Activated CD4-positive, alpha-beta T cell treated with anti-CD3 and anti-CD28 coated beads for 36 hours (primary cell): Measurements from ENCODE around the gene OR51B2. TPM values are rescaled to one million over a fixed set of nuclear protein-coding genes. Genes with fewer than 3 reads are reported as not detected.

Source experiments
- ATAC-seq: fragments of 200-7000 bp; cut with Tn5 transposase; one replicate; pipeline ENCODE4 v1.10.0; 2021; ENCODE audit warnings: mild to moderate bottlenecking, moderate library complexity
- CTCF ChIA-PET: fragments of 350-600 bp; sonication (Branson Sonifier 250); formaldehyde crosslinking; loops from one replicate; lab custom pipeline; 2021; ENCODE audit warnings: antibody characterized with exemption; lab: Charles Lee
- POLR2A ChIA-PET: fragments of 350-600 bp; sonication (Branson Sonifier 250); formaldehyde crosslinking; loops from one replicate; lab custom pipeline; 2021; ENCODE audit warnings: antibody characterized with exemption, inconsistent platforms; lab: Charles Lee
- DNase-seq: peaks from one replicate; pipeline ENCODE4 v3.0.0-alpha.2; 2020
- H3K27ac Mint-ChIP-seq: one replicate; pipeline ENCODE4 v1.8.0; 2021; ENCODE audit warnings: mixed read lengths
- H3K27me3 Mint-ChIP-seq: one replicate; pipeline ENCODE4 v1.8.0; 2021; ENCODE audit warnings: mixed read lengths
- H3K36me3 Mint-ChIP-seq: one replicate; pipeline ENCODE4 v1.8.0; 2021; ENCODE audit warnings: low read depth, mixed read lengths
- H3K4me1 Mint-ChIP-seq: one replicate; pipeline ENCODE4 v1.8.0; 2021; ENCODE audit warnings: mixed read lengths
- H3K4me3 Mint-ChIP-seq: one replicate; pipeline ENCODE4 v1.8.0; 2021; ENCODE audit warnings: mild to moderate bottlenecking, moderate library complexity, mixed read lengths
- H3K9me3 Mint-ChIP-seq: one replicate; pipeline ENCODE4 v1.8.0; 2021; ENCODE audit warnings: low read depth, mixed read lengths
- intact Hi-C, 2 experiments: fragments of 100-400 bp; cut with DNase I in 1 of 2; cut with micrococcal nuclease in 1 of 2; formaldehyde crosslinking; loops; one replicate each; pipeline versions ENCODE4 v1.14.2 to v1.15.1; 2022 to 2024; cut with DNase I, micrococcal nuclease
- total RNA-seq, 2 experiments: library from RNA; stranded (reverse); gene quantifications; one replicate each; pipeline ENCODE4 v1.2.3, GENCODE V29; 2021

The OR51B2 gene
- total RNA-seq, 2 experiments from 2014 or later, result not detected

DNA sequence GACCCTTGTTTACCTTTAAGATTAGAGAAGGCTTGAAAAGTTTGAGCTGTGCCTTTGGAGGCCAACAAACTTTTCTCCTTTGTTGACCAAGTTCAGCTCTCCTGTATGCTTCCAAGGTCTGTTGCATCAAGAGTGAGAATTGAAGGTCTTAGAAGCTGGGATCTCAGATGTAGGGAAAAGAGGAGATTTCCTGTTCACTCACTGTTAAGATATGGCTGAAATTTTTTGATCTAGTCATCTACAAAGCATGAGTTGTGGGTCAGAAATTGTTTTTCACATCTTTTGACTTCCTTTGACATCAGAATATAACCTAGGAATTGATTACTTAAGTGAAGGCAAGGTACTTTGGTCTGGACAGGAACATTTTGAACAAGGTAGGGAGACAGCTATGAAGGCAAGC lies 34.4 kb downstream of the OR51B2 start:
- intact Hi-C loops, result no loop called here
- Mint-ChIP-seq H3K27ac (no peak overlapping the region), H3K4me1 (no peaks in the 10 kb centered on the region), H3K27me3 (no peaks in the 10 kb centered on the region), H3K36me3 (no peaks in the 10 kb centered on the region), H3K9me3 (no peaks in the 10 kb centered on the region), H3K4me3 (no peak overlapping the region)
- CTCF ChIA-PET, result interaction anchor here (0.7 kb wide), 1 partner anchor 92 kb away, joined by 3 read pairs; no protein-coding TSS in a partner anchor
- POLR2A ChIA-PET, result no interaction called here
- DNase-seq, result no peak
- ATAC-seq, result no peak

DNA sequence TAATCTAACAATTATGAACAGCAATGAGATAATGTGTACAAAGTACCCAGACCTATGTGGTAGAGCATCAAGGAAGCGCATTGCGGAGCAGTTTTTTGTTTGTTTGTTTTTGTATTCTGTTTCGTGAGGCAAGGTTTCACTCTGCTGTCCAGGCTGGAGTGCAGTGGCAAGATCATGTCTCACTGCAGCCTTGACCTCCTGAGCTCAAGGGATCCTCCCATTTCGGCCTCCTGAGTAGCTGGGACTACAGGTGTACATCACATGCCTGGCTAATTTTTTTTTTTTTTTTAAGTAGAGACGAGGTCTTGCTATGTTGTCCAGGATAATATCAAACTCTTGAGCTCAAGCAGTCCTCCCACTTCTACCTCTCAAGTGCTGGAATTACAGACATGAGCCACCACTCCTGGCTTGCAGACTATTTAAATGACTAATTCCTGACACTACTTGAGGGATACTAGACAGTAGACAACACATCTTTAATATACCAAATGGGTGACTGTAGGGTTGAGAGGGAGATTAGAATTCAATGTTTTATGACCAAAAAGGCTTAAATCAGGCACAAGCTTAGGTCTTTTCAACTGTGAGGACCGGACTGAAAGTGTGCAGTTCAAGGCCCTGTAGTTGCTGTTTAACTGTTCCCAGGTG lies 35.1 kb downstream of the OR51B2 start:
- intact Hi-C loops, result no loop called here
- no peak overlapping the region for H3K27ac Mint-ChIP-seq
- no peak overlapping the region for H3K4me3 Mint-ChIP-seq
- no peaks in the 10 kb centered on the region for H3K36me3 Mint-ChIP-seq
- H3K27me3 Mint-ChIP-seq, result no peaks in the 10 kb centered on the region
- ChIA-PET POLR2A (no interaction called here), CTCF (interaction anchor here (0.5 kb wide), 1 partner anchor 620 kb away, joined by 4 read pairs; no protein-coding TSS in a partner anchor)
- no peaks in the 10 kb centered on the region for H3K4me1 Mint-ChIP-seq
- H3K9me3 Mint-ChIP-seq, result no peaks in the 10 kb centered on the region
- ATAC-seq (no peak), DNase-seq (no peak)

DNA sequence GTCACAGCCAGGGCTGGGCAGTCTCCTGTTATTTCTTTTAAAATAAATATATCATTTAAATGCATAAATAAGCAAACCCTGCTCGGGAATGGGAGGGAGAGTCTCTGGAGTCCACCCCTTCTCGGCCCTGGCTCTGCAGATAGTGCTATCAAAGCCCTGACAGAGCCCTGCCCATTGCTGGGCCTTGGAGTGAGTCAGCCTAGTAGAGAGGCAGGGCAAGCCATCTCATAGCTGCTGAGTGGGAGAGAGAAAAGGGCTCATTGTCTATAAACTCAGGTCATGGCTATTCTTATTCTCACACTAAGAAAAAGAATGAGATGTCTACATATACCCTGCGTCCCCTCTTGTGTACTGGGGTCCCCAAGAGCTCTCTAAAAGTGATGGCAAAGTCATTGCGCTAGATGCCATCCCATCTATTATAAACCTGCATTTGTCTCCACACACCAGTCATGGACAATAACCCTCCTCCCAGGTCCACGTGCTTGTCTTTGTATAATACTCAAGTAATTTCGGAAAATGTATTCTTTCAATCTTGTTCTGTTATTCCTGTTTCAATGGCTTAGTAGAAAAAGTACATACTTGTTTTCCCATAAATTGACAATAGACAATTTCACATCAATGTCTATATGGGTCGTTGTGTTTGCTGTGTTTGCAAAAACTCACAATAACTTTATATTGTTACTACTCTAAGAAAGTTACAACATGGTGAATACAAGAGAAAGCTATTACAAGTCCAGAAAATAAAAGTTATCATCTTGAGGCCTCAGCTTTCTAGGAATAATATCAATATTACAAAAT lies 35.8 kb downstream of the OR51B2 start:
- Mint-ChIP-seq H3K27me3 (no peaks in the 10 kb centered on the region), H3K27ac (no peak overlapping the region), H3K36me3 (no peaks in the 10 kb centered on the region), H3K4me3 (no peak overlapping the region), H3K9me3 (no peaks in the 10 kb centered on the region), H3K4me1 (no peaks in the 10 kb centered on the region)
- intact Hi-C loops, result no loop called here
- ATAC-seq (no peak), DNase-seq (no peak)
- ChIA-PET CTCF (no interaction called here), POLR2A (no interaction called here)

DNA sequence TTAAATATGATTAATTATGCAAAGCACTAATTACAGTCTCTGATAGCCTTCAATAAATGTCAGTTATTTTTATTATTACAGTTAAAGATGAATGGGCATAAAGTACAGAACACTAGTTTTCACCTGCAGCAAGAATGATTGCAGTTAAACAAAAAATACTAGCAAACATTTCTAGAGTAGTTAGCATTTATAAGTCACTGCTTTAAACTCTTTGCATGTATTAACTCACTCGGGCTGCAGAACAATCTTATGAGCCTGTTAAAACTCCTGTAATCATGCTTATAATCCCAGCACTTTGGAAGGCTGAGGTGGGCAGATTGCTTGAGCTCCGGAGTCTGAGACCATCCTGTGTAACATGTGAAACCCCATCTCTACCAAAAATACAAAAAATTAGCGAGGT lies 37.2 kb downstream of the OR51B2 start:
- H3K9me3 Mint-ChIP-seq, result no peaks in the 10 kb centered on the region
- H3K36me3 Mint-ChIP-seq, result no peaks in the 10 kb centered on the region
- no peak for DNase-seq
- H3K27me3 Mint-ChIP-seq, result no peaks in the 10 kb centered on the region
- intact Hi-C loops, result no loop called here
- ChIA-PET CTCF (no interaction called here), POLR2A (no interaction called here)
- H3K27ac Mint-ChIP-seq, result no peak overlapping the region
- no peak overlapping the region for H3K4me3 Mint-ChIP-seq
- H3K4me1 Mint-ChIP-seq, result no peaks in the 10 kb centered on the region
- ATAC-seq, result no peak

DNA sequence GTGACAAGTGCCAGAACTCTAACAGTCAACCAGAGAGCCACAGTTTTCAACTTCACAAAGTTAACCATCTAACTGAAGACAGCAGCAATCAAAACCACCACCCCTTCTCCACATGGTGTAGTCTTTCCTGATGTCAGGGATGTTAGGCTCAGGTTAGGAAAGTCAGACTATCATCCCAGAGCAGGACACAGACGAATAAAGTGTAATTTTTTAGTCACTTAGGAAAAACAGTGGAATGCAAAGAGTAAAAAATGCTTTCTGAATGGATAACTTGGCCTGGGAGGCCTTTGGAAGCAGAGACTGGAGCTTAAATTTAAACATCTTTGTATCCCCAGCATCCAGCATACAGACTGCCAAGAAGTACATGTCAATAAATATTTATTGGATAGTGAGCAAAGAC lies 37.7 kb downstream of the OR51B2 start:
- Mint-ChIP-seq H3K27ac (no peak overlapping the region), H3K4me1 (no peaks in the 10 kb centered on the region), H3K36me3 (no peaks in the 10 kb centered on the region), H3K4me3 (no peak overlapping the region), H3K9me3 (no peaks in the 10 kb centered on the region), H3K27me3 (no peaks in the 10 kb centered on the region)
- no peak for ATAC-seq
- ChIA-PET CTCF (interaction anchor here (0.6 kb wide), 1 partner anchor 190 kb away, joined by 3 read pairs; no protein-coding TSS in a partner anchor), POLR2A (no interaction called here)
- no peak for DNase-seq
- intact Hi-C loops, result no loop called here

DNA sequence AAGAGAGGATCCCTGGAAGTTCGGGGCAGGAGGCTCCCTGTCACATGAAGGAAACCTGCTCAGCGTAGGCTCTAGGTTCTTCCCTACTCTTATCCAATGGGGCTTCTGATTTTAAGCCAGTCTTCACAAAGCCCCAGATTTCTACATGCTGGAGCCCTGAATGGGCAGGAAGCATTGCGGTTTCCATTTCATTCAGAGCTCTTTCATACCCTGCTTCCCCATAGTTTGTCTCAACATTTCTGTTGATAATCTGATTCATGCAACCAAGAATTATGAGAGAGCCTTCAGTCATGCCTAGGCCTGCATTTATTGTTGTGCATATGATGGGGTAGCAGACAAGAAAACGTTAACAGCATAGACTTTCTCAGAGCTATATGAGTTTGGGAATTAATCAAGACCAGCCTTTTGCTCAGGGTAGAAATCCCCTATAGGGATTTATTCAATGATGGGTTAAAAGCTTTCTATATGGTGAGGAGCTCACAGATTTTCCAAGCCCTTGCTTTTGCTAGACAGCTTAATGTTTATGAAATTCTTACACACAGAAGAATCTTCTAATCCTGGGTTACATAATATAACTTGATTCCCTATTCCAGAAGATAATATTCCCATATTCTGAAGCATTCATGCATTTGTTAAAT lies 38.3 kb downstream of the OR51B2 start:
- H3K27me3 Mint-ChIP-seq, result no peaks in the 10 kb centered on the region
- H3K27ac Mint-ChIP-seq, result no peak overlapping the region
- ChIA-PET CTCF (interaction anchor here (0.6 kb wide), 1 partner anchor 190 kb away, joined by 3 read pairs; no protein-coding TSS in a partner anchor), POLR2A (no interaction called here)
- no peak overlapping the region for H3K4me3 Mint-ChIP-seq
- no peaks in the 10 kb centered on the region for H3K4me1 Mint-ChIP-seq
- H3K36me3 Mint-ChIP-seq, result no peaks in the 10 kb centered on the region
- H3K9me3 Mint-ChIP-seq, result no peaks in the 10 kb centered on the region
- DNase-seq (no peak), ATAC-seq (no peak)
- intact Hi-C loops, result no loop called here

DNA sequence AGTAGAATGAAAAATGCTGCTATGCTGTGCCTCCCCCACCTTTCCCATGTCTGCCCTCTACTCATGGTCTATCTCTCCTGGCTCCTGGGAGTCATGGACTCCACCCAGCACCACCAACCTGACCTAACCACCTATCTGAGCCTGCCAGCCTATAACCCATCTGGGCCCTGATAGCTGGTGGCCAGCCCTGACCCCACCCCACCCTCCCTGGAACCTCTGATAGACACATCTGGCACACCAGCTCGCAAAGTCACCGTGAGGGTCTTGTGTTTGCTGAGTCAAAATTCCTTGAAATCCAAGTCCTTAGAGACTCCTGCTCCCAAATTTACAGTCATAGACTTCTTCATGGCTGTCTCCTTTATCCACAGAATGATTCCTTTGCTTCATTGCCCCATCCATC lies 39.5 kb downstream of the OR51B2 start:
- ChIA-PET CTCF (interaction anchor here (0.7 kb wide), 1 partner anchor 1097 kb away, joined by 3 read pairs; no protein-coding TSS in a partner anchor), POLR2A (no interaction called here)
- intact Hi-C loops, result no loop called here
- ATAC-seq (no peak), DNase-seq (no peak)
- Mint-ChIP-seq H3K27me3 (no peaks in the 10 kb centered on the region), H3K4me3 (no peak overlapping the region), H3K27ac (no peak overlapping the region), H3K36me3 (no peaks in the 10 kb centered on the region), H3K9me3 (no peaks in the 10 kb centered on the region), H3K4me1 (peaks cover 2% of the 10 kb centered on the region)

DNA sequence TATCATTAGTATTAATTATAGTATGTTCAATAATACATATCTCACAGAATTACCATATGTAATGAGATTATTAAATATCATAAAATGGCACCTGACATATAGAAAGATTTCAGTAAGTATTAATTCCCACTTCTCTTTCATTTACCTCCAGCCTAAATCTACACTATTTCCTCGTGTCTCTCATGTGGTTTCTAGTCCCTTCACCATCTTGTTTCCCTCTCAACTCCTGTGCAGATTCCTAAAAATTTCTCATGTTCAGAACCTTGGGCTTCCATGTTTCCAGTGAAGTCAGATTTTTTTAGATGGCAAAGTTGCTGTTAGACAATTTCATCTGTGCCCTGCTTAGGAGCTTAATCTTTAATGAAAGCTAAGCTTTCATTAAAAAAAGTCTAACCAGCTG lies 40.2 kb downstream of the OR51B2 start:
- Mint-ChIP-seq H3K4me1 (peaks cover 2% of the 10 kb centered on the region), H3K27me3 (no peaks in the 10 kb centered on the region), H3K36me3 (no peaks in the 10 kb centered on the region), H3K9me3 (no peaks in the 10 kb centered on the region), H3K27ac (no peak overlapping the region), H3K4me3 (no peak overlapping the region)
- ChIA-PET POLR2A (no interaction called here), CTCF (interaction anchor here (0.7 kb wide), 1 partner anchor 72 kb away, joined by 3 read pairs; no protein-coding TSS in a partner anchor)
- ATAC-seq (no peak), DNase-seq (no peak)
- intact Hi-C loops, result no loop called here

DNA sequence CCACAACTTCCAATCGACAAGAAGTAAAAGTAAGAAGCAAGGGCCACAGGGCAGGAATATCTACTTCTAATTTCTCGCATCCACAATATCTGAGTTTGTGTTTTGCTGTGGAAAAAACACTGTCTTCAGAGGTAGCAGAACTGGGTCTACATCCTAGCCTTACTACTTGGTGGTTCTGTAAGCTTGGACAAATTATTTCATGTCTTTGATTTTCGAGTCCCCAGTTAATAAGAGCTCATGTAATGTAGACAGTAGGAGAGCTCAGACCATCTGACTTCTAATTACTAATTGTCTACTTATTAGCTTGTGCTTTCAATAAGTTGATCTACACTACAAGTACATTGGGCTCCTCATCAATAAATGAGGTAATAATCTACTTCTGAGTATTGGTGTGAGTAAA lies 41.0 kb downstream of the OR51B2 start:
- ATAC-seq (no peak), DNase-seq (no peak)
- H3K27me3 Mint-ChIP-seq, result no peaks in the 10 kb centered on the region
- peaks cover 2% of the 10 kb centered on the region for H3K4me1 Mint-ChIP-seq
- ChIA-PET POLR2A (no interaction called here), CTCF (no interaction called here)
- H3K27ac Mint-ChIP-seq, result no peak overlapping the region
- H3K36me3 Mint-ChIP-seq, result no peaks in the 10 kb centered on the region
- no peaks in the 10 kb centered on the region for H3K9me3 Mint-ChIP-seq
- no peak overlapping the region for H3K4me3 Mint-ChIP-seq
- intact Hi-C loops, result no loop called here

DNA sequence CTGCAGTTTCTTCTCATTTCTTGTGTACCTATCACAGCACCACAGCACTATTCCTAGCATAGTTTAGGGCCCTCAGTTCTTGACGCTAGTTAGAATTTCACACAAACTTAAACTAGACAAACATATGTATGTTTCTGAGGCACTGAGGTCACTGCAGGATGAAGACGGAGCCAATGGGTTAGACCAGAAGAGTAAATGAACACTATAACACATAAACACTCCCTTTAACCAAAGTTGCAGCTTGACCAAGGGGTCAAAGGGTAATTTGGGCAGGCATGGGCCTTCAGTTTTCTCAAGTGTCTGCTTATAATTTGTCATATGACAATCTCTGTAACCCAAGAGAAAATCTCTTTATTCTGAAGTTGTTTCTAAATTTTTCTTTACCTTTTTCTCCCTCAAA lies 41.5 kb downstream of the OR51B2 start:
- H3K27ac Mint-ChIP-seq, result no peak overlapping the region
- H3K4me3 Mint-ChIP-seq, result no peak overlapping the region
- intact Hi-C loops, result no loop called here
- H3K9me3 Mint-ChIP-seq, result no peaks in the 10 kb centered on the region
- CTCF ChIA-PET, result no interaction called here
- no peaks in the 10 kb centered on the region for H3K27me3 Mint-ChIP-seq
- H3K36me3 Mint-ChIP-seq, result no peaks in the 10 kb centered on the region
- ATAC-seq (no peak), DNase-seq (no peak)
- H3K4me1 Mint-ChIP-seq, result peaks cover 2% of the 10 kb centered on the region
- POLR2A ChIA-PET, result no interaction called here

DNA sequence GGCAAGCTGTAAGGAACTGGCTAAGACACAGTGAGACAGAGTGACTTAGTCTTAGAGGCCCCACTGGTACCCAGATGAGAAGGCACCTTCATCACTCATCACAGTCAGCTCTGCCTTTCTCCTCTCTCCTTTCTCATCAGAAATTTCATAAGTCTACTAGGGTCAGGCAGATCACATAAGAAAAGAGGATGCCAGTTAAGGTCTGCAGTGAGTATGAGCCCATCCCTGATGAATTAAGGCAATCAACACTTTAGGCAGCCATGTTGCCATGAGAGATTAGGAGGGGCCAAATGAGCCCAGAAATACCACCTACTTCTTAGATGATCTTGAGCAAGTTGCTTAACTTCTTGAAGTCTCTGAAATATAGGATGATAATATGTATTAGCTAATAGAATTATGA lies 42.5 kb downstream of the OR51B2 start:
- intact Hi-C loops, result no loop called here
- CTCF ChIA-PET, result no interaction called here

More for the DNA sequence above, 42.5 kb downstream of the OR51B2 start:
- DNase-seq, result no peak
- Mint-ChIP-seq H3K4me1 (peaks cover 2% of the 10 kb centered on the region), H3K4me3 (no peak overlapping the region), H3K27me3 (no peaks in the 10 kb centered on the region), H3K36me3 (no peaks in the 10 kb centered on the region), H3K27ac (no peak overlapping the region), H3K9me3 (no peaks in the 10 kb centered on the region)
- ATAC-seq, result no peak
- POLR2A ChIA-PET, result no interaction called here
